Activated T-helper 17 cell treated with anti-CD3 and anti-CD28 coated beads, Interleukin-2, amount 50 U/mL, for 72 hours (primary cell): ENCODE data around the gene AKR1A1. TPM values are rescaled to one million over a fixed set of nuclear protein-coding genes. Genes with fewer than 3 reads are reported as not detected.
"Not testable (repeated sequence)": the region's sequence is repeated elsewhere in the genome, so short reads cannot be mapped to it uniquely, and the experiment has no call there.

ENCODE experiments used
- ATAC-seq: fragments of 150-1000 bp; cut with Tn5 transposase; replicated peaks from 2 replicates; pipeline ENCODE4 v1.10.0; 2021; ENCODE audit warnings: mild to moderate bottlenecking, moderate library complexity
- H3K27ac Mint-ChIP-seq: one replicate; pipeline ENCODE4 v1.8.0; 2022; ENCODE audit warnings: mixed read lengths
- H3K27me3 Mint-ChIP-seq: one replicate; pipeline ENCODE4 v1.8.0; 2022; ENCODE audit warnings: mixed read lengths
- H3K36me3 Mint-ChIP-seq: one replicate; pipeline ENCODE4 v1.8.0; 2022; ENCODE audit warnings: low read depth, mild to moderate bottlenecking, mixed read lengths
- H3K4me1 Mint-ChIP-seq: one replicate; pipeline ENCODE4 v1.8.0; 2022; ENCODE audit warnings: mixed read lengths
- H3K4me3 Mint-ChIP-seq: one replicate; pipeline ENCODE4 v1.8.0; 2022; ENCODE audit warnings: mild to moderate bottlenecking, mixed read lengths
- H3K9me3 Mint-ChIP-seq: one replicate; pipeline ENCODE4 v1.8.0; 2022; ENCODE audit warnings: mixed read lengths
- total RNA-seq, 2 donors: library from RNA; stranded (reverse); gene quantifications; one replicate each; pipeline ENCODE4 v1.2.3, GENCODE V29; 2022

AKR1A1 gene
- total RNA-seq, 2 donors from 2014 or later, result 121 to 151 TPM

DNA sequence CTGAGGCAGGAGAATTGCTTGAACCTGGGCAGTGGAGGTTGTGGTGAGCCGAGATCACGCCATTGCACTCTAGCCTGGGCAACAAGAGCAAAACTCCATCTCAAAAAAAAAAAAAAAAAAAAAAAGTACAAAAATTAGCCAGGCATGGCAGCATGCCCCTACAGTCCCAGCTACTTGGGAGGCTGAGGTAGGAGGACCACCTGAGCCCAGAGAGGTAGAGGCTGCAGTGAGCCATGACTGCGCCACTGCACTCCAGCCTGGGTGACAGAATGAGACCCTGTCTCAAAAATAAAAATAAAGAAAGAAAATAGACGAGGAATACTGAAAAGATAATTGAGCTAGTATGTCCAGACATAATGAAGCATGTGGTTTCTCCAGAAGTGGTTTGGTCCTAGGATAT, 32.3 kb upstream of the AKR1A1 start:
- not testable (repeated sequence) for ATAC-seq, H3K9me3 Mint-ChIP-seq, H3K27ac Mint-ChIP-seq, H3K27me3 Mint-ChIP-seq
- Mint-ChIP-seq H3K4me1 (peaks cover 32% of the 10 kb centered on the region), H3K36me3 (peaks cover 89% of the 10 kb centered on the region), H3K4me3 (peak overlapping the region; percentile 94)

DNA sequence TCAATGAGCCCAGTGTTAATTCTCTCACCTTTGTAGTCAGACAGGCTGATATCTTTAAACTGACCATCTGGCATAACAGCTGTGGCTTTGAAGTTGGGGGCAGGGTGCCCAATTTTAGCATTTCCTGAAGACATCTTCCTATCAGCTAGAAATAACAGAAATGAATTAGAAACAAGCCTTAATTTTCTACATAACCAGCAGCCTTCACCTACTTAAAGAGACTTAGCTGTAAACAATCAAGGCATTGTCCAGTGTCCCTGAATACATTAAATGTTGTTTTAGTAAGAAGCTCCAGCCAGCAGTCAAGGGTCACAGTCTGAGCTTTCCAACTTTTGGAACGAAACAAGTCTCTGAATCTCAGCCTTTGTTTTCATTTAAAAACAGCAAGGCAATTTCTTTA, 31.7 kb upstream of the AKR1A1 start:
- Mint-ChIP-seq H3K27ac (peak overlapping the region; percentile 6), H3K9me3 (no peaks in the 10 kb centered on the region), H3K27me3 (no peaks in the 10 kb centered on the region), H3K36me3 (peaks cover 84% of the 10 kb centered on the region), H3K4me1 (peaks cover 35% of the 10 kb centered on the region), H3K4me3 (peak overlapping the region; percentile 94)
- ATAC-seq, result no peak

DNA sequence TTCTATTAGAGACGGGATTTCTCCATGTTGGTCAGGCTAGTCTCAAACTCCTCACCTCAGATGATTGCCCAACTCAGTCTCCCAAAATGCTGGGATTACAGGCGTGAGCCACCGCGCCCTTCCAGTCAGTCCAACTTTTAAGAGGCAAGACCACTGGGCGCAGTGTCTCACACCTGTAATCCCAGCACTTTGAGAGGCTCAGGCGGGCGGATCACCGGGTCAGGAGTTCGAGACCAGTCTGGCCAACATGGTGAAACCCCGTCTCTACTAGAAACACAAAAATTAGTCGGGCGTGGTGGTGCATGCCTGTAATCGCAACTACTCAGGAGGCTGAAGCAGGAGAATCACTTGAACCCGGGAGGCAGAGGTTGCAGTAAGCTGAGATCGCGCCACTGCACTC, 30.9 kb upstream of the AKR1A1 start:
- Mint-ChIP-seq H3K4me3 (peak overlapping the region; percentile 94), H3K36me3 (peaks cover 75% of the 10 kb centered on the region), H3K27ac (peak overlapping the region; percentile 6), H3K4me1 (peaks cover 35% of the 10 kb centered on the region)
- H3K9me3 Mint-ChIP-seq, H3K27me3 Mint-ChIP-seq, ATAC-seq: not testable (repeated sequence)

- H3K36me3 Mint-ChIP-seq, result peaks cover 56% of the 10 kb centered on the region
- H3K4me3 Mint-ChIP-seq, result peak within 1 kb of the TSS; percentile 94
- no peaks in the 10 kb centered on the region for H3K27me3 Mint-ChIP-seq
- H3K9me3 Mint-ChIP-seq, result no peaks in the 10 kb centered on the region
- peaks cover 28% of the 10 kb centered on the region for H3K4me1 Mint-ChIP-seq
- H3K27ac Mint-ChIP-seq, result peak within 1 kb of the TSS; percentile 99
- ATAC-seq, result peak; percentile 82
Measured at GRCh38 chr1:45521413-45522323, 29.0 kb upstream of the AKR1A1 start, which contains the start of gene PRDX1. Gene PRDX1, minus strand, starts transcription at chr1:45521884. Its CDS starts 2,841 bp downstream, at chr1:45519043.

- Mint-ChIP-seq H3K9me3 (no peaks in the 10 kb centered on the region), H3K4me1 (peaks cover 28% of the 10 kb centered on the region), H3K27ac (peak overlapping the region; percentile 99), H3K27me3 (no peaks in the 10 kb centered on the region), H3K4me3 (peak overlapping the region; percentile 94), H3K36me3 (peaks cover 48% of the 10 kb centered on the region)
- ATAC-seq, result peak; percentile 63
Measured at GRCh38 chr1:45522324-45523104, 28.1 kb upstream of the AKR1A1 start.

- H3K27me3 Mint-ChIP-seq, H3K9me3 Mint-ChIP-seq: not testable (repeated sequence)
- H3K4me1 Mint-ChIP-seq, result peaks cover 28% of the 10 kb centered on the region
- ATAC-seq, result peak; percentile 44
- H3K4me3 Mint-ChIP-seq, result peak overlapping the region; percentile 94
- H3K36me3 Mint-ChIP-seq, result peaks cover 38% of the 10 kb centered on the region
- peak overlapping the region; percentile 99 for H3K27ac Mint-ChIP-seq
Measured at GRCh38 chr1:45523516-45523915, 27.1 kb upstream of the AKR1A1 start.

DNA sequence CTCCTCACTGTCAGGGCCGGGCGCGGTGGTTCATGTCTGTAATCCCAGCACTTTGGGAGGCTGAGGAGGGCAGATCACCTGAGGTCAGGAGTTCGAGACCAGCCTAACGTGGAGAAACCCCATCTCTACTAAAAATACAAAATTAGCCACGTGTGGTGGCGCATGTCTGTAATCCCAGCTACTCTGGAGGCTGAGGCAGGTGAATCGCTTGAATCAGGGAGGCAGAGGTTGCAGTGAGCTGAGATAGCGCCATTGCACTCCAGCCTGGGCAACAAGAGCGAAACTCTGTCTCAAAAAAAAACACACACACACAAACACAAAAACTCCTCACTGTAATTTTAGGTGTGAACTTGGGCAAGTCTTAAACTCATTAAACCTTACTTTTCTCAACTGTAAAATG, 26.7 kb upstream of the AKR1A1 start:
- Mint-ChIP-seq H3K4me1 (peaks cover 24% of the 10 kb centered on the region), H3K4me3 (peak overlapping the region; percentile 94), H3K36me3 (peaks cover 33% of the 10 kb centered on the region)
- not testable (repeated sequence) for ATAC-seq, H3K27me3 Mint-ChIP-seq, H3K9me3 Mint-ChIP-seq, H3K27ac Mint-ChIP-seq

DNA sequence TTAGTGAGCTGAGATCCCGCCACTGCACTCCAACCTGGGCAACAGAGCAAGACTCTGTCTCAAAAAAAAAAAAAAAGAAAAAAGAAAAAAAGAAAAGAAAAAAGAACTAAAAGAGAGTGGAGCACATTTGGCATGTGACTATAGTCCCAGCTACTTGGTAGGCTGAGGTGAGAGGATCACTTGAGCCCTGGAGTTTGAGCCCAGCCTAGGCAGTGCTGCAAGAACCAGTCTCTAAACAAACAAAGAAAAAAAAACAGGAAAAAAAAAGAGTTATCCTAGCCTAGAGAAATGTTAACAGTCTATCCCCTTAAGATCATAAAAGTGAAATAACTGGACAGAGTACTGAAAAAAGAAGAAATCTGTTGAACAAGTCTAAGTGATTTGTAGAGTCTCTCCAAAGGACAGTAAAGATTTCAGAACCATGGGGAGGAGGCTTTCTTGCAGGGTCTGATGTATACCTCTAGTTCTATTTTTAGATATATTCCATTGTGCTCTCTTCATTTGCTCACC, 24.4 kb upstream of the AKR1A1 start:
- Mint-ChIP-seq H3K9me3 (no peaks in the 10 kb centered on the region), H3K27ac (no peak overlapping the region), H3K4me3 (no peak overlapping the region), H3K27me3 (no peaks in the 10 kb centered on the region), H3K4me1 (peaks cover 20% of the 10 kb centered on the region), H3K36me3 (peaks cover 15% of the 10 kb centered on the region)
- no peak for ATAC-seq

GRCh38 chr1:45530632-45531135, 19.9 kb upstream of the AKR1A1 start:
- Mint-ChIP-seq H3K9me3 (no peaks in the 10 kb centered on the region), H3K27me3 (no peaks in the 10 kb centered on the region), H3K36me3 (no peaks in the 10 kb centered on the region), H3K4me3 (no peak overlapping the region), H3K4me1 (no peaks in the 10 kb centered on the region), H3K27ac (no peak overlapping the region)
- ATAC-seq, result no peak

DNA sequence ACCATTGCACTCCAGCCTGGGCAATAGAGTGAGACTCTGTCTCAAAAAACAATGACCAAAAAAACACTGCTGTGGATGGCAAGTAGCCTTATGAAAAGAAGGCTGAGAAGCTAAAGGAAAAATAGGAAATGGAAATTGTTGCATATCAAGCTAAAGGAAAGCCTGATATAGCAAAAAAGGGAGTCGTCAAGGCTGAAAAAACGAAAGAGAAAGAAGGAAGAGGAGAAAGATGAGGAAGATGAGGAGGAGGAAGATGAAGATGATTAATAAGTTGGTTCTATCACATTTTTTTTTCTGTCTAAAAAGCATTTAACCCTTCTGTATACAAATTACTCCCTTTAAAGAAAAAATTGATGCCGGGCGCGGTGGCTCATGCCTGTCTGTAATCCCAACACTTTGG, 18.8 kb upstream of the AKR1A1 start:
- no peaks in the 10 kb centered on the region for H3K36me3 Mint-ChIP-seq
- no peaks in the 10 kb centered on the region for H3K27me3 Mint-ChIP-seq
- peaks cover 10% of the 10 kb centered on the region for H3K4me1 Mint-ChIP-seq
- no peak overlapping the region for H3K4me3 Mint-ChIP-seq
- no peaks in the 10 kb centered on the region for H3K9me3 Mint-ChIP-seq
- ATAC-seq, result no peak
- H3K27ac Mint-ChIP-seq, result no peak overlapping the region

- Mint-ChIP-seq H3K4me3 (peak overlapping the region; percentile 3), H3K27ac (peak overlapping the region; percentile 28), H3K4me1 (peaks cover 14% of the 10 kb centered on the region), H3K36me3 (no peaks in the 10 kb centered on the region), H3K9me3 (no peaks in the 10 kb centered on the region), H3K27me3 (no peaks in the 10 kb centered on the region)
- ATAC-seq, result peak; percentile 97
Measured at GRCh38 chr1:45535988-45536766, 14.4 kb upstream of the AKR1A1 start.

DNA sequence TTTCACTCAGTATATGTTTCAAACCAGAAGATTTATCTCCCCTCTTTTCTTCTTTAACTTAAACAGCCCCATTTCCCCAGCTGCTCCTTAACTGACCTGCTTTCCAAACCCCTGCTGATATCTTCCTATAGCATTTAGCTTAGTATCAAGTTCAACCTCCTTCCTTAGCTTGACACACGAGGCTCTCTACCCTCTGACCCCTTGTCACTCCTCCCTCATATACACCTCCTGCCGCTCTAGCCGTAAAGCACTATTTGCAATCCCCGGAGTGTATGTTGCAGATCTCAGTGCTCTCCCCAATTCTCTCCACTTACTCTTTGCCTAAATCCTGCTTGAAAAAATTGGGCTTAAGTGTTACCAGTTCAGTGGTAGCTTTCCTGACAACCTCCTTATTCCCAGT, 13.7 kb upstream of the AKR1A1 start:
- H3K27ac Mint-ChIP-seq, result no peak overlapping the region
- H3K9me3 Mint-ChIP-seq, result no peaks in the 10 kb centered on the region
- H3K27me3 Mint-ChIP-seq, result no peaks in the 10 kb centered on the region
- H3K4me1 Mint-ChIP-seq, result peaks cover 14% of the 10 kb centered on the region
- no peaks in the 10 kb centered on the region for H3K36me3 Mint-ChIP-seq
- no peak for ATAC-seq
- no peak overlapping the region for H3K4me3 Mint-ChIP-seq

GRCh38 chr1:45541193-45541592, 9.4 kb upstream of the AKR1A1 start:
- no peaks in the 10 kb centered on the region for H3K9me3 Mint-ChIP-seq
- ATAC-seq, result no peak
- no peaks in the 10 kb centered on the region for H3K27me3 Mint-ChIP-seq
- no peak overlapping the region for H3K4me3 Mint-ChIP-seq
- no peak overlapping the region for H3K27ac Mint-ChIP-seq
- H3K36me3 Mint-ChIP-seq, result no peaks in the 10 kb centered on the region
- H3K4me1 Mint-ChIP-seq, result peaks cover 32% of the 10 kb centered on the region

DNA sequence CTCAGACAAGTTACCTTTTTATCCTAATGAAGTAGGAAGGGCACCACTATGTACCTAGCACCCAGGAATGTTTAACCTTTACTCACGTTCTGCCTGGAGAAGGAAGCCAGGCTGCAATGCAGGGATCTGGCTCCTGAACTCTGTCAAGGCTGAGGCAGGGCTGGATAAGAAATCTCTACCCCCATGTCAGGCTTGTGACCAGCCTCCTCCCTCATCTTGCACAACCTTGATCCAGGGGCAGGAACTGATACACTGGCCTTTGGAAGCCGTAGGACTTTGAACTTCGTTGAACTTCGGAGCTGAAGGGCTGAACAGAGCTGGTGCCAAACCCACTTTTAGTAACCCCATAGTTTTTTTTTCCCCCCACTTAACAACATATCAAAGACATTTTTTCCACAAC, 8.0 kb upstream of the AKR1A1 start:
- ATAC-seq, result no peak
- no peaks in the 10 kb centered on the region for H3K36me3 Mint-ChIP-seq
- H3K9me3 Mint-ChIP-seq, result no peaks in the 10 kb centered on the region
- H3K27ac Mint-ChIP-seq, result no peak overlapping the region
- H3K4me3 Mint-ChIP-seq, result no peak overlapping the region
- peaks cover 21% of the 10 kb centered on the region for H3K4me1 Mint-ChIP-seq
- H3K27me3 Mint-ChIP-seq, result no peaks in the 10 kb centered on the region
